Measurements from ENCODE around the gene HDAC4.

HDAC4 gene

GRCh38 chr2:239343946-239344856 lies 56.6 kb downstream of the HDAC4 start:
- DNase-seq: no peak

GRCh38 chr2:239343460-239343859 lies 57.4 kb downstream of the HDAC4 start:
- no peak for DNase-seq

GRCh38 chr2:239341840-239342239 lies 59.0 kb downstream of the HDAC4 start:
- peak; percentile 2 for DNase-seq

- no peak for DNase-seq
Observed at GRCh38 chr2:239341146-239341732, 59.6 kb downstream of the HDAC4 start.

- DNase-seq: no peak
Observed at GRCh38 chr2:239339726-239340601, 60.9 kb downstream of the HDAC4 start.

GRCh38 chr2:239339241-239339640 lies 61.6 kb downstream of the HDAC4 start:
- DNase-seq: no peak

- DNase-seq: no peak
Observed at GRCh38 chr2:239337877-239338484, 62.8 kb downstream of the HDAC4 start.

- peak; percentile 44 for DNase-seq
Observed at GRCh38 chr2:239337122-239337876, 63.5 kb downstream of the HDAC4 start.

- peak; percentile 24 for DNase-seq
Observed at GRCh38 chr2:239331560-239331959, 69.3 kb downstream of the HDAC4 start.

- DNase-seq: peak; percentile 23
Observed at GRCh38 chr2:239330836-239331235, 70.0 kb downstream of the HDAC4 start.

GRCh38 chr2:239329972-239330572 lies 70.7 kb downstream of the HDAC4 start:
- DNase-seq: peak; percentile 44

GRCh38 chr2:239329284-239329971 lies 71.4 kb downstream of the HDAC4 start:
- DNase-seq: peak; percentile 46

- DNase-seq: peak; percentile 78
Observed at GRCh38 chr2:239328351-239329191, 72.2 kb downstream of the HDAC4 start.

GRCh38 chr2:239327536-239328350 lies 73.1 kb downstream of the HDAC4 start:
- DNase-seq: peak; percentile 42

GRCh38 chr2:239326831-239327535 lies 73.8 kb downstream of the HDAC4 start:
- peak; percentile 40 for DNase-seq

GRCh38 chr2:239324456-239324855 lies 76.4 kb downstream of the HDAC4 start:
- DNase-seq: peak; percentile 30

GRCh38 chr2:239323447-239323846 lies 77.4 kb downstream of the HDAC4 start:
- DNase-seq: peak; percentile 23

- DNase-seq: peak; percentile 19
Observed at GRCh38 chr2:239322416-239323086, 78.3 kb downstream of the HDAC4 start.

Measured in right forelimb (tissue), 1 donor.